Fibroblast of skin of left quadriceps (primary cell): ENCODE results near the gene EHMT1.
"Not testable (repeated sequence)": the region's sequence is repeated elsewhere in the genome, so short reads cannot be mapped to it uniquely, and the experiment has no call there.

Experiments
- DNase-seq, 2 experiments: peaks; one replicate each; pipeline ENCODE4 v3.0.0-alpha.2; 2013; ENCODE audit warnings: low read depth in 2 of 2

Gene EHMT1

DNA sequence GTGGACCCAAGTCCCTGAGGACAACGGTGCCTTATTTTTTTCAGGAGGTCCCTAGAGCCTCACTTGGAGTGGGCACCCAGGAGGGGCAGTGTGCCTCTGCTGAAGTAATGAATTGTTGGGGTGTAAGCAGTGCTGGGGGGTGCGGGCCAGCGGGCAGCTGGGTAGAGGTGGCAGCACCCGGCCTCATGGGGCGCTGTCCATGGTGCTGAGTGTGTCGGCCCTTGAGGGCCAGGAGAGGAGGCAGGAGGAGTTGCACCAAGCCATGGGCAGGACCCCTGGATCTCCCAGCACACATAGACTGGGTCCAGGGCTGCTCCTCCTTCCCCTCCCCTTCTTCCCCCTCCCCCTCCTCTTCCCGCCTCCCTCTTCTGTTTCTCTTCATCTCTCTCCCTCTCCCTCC is 265.7 kb downstream of the EHMT1 start:
- DNase-seq = not testable (repeated sequence)

DNA sequence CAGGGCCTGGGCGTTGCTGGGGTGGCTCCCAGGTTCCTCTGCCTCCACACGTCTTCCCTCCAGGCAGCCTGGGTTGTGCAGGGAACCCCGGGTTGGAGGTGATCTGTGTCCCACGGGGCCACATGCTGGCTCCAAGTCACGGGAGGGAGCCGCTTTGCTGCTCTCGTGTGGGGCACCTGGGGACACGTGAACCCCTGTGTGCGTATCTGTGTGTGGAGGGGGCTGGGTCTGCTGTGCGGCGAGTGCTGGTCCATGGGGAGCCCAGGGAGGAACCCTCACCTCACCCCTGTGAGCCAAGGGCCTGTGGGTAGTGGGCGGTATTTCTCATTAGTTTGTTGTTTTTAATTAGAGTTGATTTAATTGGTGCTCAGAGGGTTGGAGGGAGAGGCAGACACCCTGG is 266.3 kb downstream of the EHMT1 start:
- DNase-seq = not testable (repeated sequence)
